Urothelium cell line (cell line): ENCODE measurements around the gene ATP2C1.

Experiments
- DNase-seq: peaks from one replicate; pipeline ENCODE4 v3.0.0; 2011; ENCODE audit warnings: low spot score, mixed read lengths
- FAIRE-seq: peaks from 2 replicates; lab custom pipeline; 2011; peaks lifted over from hg19 to GRCh38; lab: Jason Lieb, UNC

ATP2C1 gene

DNA sequence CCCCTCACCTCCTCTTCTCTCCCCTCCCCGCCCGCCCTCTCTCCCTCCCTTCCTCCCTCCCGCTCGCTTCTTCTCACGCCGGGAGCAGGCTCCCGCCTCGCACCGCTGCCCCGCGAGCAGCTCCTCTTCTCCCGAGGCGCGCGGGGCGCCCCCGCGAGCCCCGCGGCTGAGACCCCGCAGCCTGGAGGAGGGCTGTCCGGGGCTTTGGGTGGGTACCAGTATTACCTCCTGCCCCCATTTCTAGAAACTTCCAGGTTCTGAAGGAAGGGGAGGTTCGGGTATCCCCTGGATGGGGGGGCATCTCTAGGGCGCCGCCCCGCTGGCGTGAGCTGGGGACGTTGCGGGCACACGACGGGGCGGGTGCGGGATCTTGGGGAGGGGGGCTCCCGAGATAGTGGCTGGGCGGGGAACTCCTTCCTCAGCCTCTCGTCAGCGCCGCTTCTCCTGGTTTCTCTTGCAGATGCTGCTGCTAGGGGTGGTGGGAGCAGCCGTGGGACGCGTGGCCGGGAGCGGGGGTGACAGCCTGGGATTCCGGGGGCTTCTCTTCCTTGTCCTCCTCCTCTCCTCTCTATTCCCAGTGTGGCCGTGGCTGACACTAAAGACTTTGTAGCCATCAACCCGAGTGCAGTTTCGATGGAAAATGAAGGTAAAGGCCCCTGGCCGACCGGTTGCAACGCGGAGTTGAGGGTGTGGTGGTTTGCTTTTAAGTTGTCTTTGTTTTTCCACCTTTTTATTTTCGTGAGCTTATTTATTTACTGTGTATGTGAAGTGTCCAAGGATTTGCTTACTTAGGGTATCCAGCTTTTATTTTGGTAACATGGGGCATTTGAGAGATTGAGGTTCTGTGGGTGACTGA is 474 bp downstream of the ATP2C1 start:
- peak; percentile 27 for DNase-seq
- FAIRE-seq = no peak

DNA sequence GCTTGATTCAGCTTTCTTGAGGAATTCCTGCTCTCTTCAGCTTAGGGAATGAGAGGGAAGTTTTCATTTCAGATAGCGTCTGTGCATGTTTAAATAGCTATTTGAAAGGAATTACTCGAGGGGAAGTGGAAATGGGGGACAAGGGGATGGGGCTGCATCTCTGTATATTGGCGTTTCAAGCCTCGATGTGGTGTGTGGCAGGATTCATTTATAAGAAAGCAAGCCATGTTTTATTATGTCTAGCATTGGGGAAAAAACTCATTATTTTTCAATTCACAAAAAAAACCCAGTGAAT is 1.0 kb downstream of the ATP2C1 start:
- DNase-seq (peak; percentile 4), FAIRE-seq (no peak)

DNA sequence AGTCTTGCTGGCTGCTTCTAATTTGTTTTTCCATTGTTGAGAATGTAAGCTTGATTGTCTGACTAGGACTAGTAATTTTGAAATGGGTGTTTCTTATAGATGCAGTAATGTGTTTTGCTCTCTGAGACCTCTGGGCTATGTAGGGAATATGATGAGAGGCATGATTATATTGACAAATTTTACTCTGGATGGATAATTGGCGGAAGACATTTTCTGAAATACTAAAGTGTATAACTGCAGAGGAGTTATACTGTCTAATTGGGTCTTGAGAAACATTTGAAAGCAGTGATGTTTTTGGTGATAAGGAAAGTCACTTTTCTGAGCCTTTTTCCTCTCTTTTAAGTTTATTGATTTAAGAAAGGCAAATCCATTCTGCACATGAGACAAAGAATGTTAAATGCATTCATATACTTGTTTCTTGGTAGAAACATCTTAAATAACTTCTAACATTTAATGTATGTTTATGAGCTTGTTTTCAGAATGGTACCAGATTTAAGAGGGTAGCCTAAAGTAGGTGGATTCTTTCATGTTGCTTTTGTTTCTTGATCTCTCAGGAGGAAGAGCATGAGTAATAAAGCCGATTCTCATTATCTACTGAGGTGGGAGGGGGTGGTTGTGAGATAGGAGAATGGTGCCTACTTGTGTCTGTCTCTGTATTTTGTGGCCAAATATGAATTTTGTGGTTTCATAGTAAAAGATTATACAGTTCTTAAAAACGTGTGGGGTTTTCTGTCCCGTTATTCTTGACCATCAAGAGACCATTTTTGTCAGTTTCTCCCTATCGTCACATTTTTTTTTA is 2.0 kb downstream of the ATP2C1 start:
- no peak for DNase-seq
- no peak for FAIRE-seq

DNA sequence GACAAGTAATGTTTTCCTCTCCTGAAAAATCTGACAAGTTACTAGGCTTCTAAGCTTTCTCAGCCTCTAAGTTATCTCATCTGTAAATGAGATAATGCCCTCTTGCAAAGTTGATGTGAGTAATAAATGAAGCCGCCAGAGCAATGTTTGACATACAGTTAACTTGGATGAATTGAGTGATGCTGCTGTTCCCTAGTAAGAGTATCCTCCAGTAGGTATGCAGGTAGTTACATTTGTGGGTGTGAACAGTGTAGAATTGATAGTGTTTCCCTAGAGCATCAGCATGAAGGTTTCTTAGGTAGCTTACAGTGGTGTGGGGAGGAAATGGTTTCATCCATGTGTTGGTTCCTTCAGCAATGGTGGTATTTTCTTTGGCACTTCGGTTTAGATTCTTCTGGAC is 3.4 kb downstream of the ATP2C1 start:
- FAIRE-seq (no peak), DNase-seq (no peak)

DNA sequence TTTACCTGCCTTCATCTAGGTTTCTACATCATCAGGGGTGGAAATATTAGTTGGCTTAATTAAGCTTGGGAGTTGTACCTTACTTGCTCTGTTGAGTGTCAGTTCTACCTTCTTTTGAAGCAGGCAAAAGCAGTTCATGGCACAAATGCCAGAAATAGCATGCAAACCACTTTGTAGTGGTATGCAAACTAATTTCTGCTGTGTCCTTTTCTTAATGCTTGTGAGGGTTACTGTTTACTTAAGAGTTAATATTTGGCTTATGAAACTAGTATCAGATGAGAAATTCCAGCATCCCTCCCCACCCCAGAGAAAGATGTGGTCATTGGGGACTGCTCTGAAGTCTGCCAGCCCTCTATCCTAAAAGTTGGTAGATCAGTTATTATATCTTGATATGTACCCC is 7.1 kb downstream of the ATP2C1 start:
- DNase-seq = no peak
- FAIRE-seq = no peak

DNA sequence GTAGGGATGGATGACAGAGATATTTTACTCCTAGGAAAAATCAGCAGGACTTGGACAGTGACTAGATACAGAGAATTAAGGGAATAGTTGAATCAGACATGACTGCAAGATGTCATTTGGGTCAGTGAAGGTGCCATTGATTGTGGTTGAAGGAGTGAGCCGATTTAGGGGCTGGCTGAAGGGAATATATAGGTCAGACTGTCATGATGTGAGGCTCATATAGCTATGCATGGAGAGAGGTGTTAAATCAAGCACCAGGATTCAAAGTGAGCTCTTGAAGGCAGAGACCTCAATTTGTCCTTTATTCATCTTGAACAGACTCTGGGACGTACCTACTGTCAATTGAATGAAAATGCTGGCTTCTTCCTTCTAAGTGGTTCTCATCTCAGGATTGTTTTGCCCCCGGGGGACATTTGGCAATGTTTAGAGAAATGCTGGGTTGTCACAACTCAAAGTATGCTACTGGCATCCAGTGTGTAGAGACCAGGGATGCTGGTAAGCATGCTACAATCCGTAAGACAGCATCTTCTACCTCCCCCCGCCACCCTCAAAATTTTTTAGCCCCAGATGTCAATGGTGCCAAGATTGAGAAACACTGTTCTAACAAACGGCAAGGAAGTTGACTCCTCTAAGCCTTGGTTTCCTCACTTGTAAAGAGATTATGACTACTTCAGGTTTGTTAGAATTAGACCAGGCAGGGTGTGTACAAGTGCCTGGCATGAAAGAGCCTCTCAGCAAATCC is 7.8 kb downstream of the ATP2C1 start:
- FAIRE-seq (no peak), DNase-seq (no peak)

DNA sequence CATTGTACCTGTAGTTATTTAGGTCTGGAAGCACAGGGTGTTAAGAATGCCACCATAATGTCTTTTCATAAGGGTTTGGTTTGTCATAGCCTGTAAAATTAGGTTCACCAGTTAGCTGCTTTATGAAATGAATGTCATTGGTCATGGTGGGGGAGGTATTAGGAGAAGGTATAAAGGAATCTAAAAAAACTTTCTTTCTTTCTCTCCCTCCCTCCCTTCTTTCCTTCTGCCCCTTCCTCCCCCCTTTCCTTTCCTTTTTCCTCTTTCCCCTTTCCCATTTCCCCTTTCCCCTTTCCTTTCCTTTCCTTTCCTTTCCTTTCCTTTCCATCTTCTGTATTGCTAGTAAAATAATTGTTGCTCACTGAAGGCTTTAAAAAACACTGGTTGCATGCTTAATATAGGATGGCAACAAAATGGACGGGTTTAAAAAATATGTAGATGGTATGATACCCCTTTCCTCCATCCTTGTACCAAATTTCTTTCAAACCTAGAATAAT is 9.6 kb downstream of the ATP2C1 start:
- FAIRE-seq (no peak), DNase-seq (no peak)

DNA sequence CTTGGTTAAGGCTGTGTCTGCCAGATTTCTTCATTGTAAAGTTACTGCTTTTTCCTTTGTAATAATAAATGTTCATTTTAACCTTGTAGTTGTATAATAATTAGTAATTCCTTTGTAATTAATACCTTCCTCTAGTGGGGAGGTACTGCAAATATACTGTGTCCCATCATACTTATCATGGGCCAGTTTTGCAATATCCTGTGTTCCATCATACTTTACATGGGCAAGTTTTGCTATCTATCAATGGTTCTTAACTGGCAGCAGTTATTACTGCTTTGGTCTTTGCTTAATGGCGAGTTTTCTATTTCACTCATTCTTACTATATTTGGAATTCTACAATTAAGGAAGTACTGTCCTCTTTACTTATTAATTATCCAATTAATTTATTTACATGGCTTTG is 10.6 kb downstream of the ATP2C1 start:
- DNase-seq (no peak), FAIRE-seq (no peak)

DNA sequence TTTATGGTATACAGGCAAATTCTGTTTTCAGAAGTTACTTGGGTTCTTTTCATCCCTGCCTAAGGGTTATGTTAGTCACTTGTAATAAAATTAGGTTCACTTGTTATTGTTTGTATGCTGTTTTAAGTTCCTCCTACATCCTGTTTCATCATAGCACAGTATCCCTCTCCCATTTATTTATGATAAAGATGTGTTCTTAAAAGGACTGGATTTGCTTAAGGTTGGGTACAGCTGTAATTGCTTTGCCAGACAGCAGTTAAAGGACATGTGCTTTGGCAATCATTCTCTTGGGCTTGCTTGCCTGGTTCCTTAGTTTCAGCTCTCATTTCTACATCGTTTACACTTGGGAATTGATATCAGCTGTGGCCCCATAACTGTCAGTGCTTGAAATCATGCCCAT is 11.7 kb downstream of the ATP2C1 start:
- no peak for DNase-seq
- no peak for FAIRE-seq

DNA sequence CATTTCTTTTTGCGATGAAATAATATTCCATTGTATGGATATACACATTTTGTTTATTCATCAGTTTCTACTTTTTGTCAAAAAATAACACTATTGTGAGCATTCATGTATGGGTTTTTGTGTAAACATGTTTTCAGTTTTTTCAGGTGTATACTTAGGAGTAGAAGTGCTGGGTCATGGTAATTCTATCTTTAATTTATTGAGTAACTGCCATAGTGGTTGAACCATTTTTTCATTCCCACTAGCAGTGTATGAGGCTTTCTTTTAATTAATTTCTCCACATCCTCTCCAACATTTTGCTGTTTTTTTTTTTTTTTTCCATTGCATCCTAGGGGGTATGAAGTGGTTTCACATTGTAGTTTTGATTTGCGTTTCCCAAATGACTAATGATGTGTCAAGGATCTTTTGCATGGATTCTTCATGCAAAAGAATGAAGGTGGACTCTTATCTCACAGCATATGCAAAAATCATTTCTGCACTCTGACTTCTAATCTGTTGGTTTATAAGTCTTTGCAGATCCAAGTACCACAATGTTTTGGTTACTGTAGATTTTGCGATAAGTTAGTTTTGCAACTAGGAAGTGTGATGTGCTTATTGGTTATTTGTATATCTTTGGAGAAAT is 12.6 kb downstream of the ATP2C1 start:
- DNase-seq (no peak), FAIRE-seq (no peak)

DNA sequence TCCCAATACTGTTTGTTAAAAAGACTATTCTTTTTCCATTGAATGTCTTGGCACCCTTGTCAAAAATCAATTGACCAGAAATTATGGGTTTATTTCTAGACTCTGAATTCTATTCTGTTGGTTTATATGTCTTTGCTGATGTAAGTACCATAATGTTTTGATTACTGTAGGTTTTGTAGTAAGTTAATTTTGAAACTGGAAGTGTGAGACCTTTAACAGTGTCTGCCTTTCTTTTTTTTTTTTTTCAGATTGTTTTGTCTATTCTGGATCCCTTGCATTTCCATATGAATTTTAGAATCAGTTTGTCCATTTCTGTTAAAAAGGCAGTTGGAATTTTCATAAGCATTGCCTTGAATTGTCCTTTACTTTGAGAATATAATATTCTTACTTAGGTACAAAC is 13.6 kb downstream of the ATP2C1 start:
- FAIRE-seq (no peak), DNase-seq (no peak)

DNA sequence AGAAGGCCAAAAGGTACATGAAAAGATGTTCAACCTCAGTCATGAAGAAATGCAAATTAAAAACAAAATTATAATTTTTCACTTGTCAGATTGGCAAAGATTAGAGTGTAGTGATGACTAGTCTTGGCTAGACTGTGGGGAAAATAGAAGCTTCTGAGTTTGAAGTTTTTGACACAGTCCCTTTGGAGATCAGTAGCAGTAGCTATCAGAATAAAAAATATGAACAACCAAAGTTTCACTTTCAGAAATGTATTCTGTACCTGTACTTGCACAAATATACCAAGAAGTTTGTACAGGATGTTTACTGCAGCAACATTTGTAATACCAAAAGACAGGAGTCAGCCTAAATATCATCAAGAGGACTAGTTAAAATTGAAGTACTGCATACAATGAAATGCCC is 14.1 kb downstream of the ATP2C1 start:
- no peak for FAIRE-seq
- DNase-seq = no peak

DNA sequence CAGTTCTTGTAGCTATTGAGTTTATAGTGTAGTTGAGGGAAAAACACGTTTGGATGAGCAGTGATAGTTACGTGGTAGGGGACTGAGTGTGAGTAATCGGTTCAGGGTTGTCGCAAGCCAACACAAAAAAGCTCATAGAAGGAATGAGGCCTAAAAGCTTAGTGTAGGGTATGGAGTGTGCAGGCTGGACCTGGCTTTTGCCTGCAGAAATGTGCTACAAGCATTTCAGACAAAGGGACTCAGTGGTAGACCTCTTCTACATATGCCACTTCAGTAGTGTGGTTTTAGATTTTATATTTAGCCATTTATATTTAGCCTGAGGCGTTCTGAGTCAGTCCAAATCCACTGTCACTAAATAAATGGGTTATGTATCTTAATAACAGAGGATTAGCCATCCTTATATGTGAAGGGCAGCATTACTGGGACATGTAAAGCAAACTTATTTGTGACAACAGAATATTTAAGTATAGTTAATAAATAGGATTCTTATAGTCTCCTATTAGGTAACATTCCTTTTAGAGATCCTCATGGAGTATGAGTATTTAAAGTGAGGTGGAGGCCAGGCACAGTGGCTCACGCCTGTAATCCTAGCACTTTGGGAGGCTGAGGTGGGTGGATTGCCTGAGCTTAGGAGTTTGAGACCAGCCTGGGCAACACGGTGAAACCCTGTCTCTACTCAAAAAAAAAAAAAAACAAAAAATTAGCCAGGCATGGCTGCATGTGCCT is 21.8 kb downstream of the ATP2C1 start:
- no peak for FAIRE-seq
- no peak for DNase-seq

DNA sequence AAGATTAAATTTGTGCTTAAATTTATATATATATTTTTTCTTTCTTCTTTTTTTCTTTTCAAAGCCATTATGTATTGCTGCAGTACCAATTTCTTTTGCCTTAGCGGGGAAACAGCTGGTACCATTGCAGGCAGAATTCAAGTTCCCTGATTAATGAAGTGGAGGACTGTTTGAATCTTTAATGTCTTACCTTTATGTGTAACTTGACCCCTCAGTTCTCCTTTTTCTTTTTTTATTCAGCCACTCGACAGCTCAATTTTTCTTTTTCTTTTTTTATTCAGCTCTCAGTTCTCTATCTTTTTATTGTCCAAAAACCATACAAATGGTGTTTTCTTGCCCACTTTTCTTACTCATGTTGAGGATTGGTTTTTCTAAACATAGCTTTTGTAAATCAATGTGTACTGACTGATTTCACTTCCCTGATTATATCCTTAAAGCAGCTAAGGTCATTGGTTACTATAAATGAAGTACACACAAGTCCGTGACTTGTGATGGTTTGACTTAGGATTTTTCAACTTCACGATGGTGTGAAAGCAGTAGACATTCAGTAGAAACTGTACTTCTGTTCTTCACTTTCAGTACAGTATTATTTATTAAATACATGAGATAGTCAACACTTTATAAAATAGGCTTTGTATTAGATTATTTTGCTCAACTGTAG is 22.8 kb downstream of the ATP2C1 start:
- DNase-seq = no peak
- no peak for FAIRE-seq

DNA sequence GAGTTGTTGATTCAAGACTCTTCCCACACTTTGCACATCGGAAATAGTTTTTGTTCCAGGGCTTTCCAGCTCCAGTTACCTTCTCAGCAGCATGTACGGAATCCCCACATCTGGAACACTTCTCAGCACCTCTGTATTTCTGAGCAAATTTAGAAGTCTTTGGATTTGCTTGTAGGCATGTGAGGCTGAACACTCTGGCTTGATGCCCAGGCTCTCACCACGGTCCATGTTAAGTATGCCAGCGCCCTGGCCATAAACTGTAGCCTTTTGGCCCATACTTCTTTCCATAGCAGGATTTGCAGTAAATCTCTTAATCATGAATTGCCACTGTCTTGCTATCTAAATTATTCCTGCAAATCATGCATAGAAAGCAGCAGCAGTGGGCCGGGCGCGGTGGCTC is 24.4 kb downstream of the ATP2C1 start:
- no peak for DNase-seq
- no peak for FAIRE-seq

DNA sequence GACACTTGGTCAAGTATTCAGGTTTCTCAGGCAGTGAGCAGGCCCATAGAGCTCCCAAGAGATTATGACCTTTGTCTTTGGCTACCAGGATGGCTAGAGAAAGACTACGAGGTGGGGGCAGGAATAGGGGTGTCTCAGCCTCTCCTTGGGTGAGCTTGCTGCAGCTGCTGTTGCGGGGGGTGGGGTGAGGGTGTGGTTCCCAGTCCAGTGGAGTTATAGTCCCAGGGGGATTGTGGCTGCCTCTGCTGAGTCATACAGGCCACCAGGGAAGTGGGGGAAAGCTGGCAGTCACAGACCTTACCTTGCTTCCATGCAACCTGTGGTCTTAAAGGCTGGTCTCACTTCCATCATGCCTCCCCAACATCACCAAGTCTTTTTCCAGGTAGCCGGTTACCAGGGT is 31.7 kb downstream of the ATP2C1 start:
- DNase-seq (peak; percentile 25), FAIRE-seq (no peak)

DNA sequence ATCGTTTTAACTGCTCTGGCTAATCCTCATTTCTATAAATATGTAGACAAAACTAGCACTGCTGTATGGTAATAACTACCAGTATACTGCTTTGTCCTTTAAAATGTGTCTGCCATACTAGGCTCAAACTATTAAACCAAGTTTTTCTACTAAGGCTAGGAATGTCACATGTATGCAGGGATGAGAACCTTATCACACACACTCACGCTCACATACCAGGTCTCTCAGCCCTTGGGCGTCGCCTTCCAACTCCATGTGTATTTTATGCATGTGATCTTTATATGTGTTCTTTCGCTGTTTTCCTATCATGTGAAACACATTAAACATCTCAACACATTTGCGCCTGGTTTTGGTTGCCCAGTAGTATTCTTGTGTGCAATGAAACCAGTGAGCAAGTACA is 32.6 kb downstream of the ATP2C1 start:
- DNase-seq (no peak), FAIRE-seq (no peak)

DNA sequence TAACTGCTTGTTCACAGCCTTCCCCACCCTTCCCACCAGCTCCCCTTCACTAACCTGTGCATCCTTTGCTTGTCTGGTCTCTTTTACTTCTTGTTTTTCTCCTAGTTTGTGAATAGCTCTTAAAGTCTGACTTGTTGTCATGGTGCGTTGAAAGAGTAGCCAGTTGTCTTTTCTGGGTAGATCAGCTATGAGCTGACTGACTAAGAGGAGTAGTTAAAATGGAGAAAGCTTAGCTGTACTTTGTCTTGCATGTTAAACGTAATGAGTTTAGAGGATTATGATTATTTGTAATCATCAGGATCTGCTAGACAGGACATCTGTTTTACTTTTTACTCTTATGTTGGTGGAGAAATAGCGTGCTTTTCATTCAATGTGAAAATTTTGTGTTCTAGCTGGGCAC is 35.9 kb downstream of the ATP2C1 start:
- no peak for FAIRE-seq

DNA sequence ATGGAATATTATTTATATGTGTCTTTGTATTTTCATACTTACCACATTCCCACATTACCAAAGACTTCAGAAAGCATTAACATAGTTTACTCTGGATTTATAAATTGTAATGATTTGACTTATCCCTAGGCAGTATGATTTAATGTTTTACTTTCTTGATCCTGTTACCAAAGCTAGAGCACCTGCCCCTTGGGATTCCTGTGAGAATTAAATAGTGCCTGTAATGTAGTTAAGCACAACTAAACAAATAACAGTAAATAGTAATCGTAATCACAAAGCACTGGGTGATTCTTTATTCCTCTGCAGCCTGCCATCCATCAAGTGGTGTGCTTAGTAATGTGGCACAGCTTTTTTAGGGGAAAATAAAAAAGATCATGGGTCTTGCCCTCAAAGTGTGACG is 39.1 kb downstream of the ATP2C1 start:
- FAIRE-seq (no peak), DNase-seq (no peak)

More for the DNA sequence above, 35.9 kb downstream of the ATP2C1 start:
- DNase-seq = no peak

DNA sequence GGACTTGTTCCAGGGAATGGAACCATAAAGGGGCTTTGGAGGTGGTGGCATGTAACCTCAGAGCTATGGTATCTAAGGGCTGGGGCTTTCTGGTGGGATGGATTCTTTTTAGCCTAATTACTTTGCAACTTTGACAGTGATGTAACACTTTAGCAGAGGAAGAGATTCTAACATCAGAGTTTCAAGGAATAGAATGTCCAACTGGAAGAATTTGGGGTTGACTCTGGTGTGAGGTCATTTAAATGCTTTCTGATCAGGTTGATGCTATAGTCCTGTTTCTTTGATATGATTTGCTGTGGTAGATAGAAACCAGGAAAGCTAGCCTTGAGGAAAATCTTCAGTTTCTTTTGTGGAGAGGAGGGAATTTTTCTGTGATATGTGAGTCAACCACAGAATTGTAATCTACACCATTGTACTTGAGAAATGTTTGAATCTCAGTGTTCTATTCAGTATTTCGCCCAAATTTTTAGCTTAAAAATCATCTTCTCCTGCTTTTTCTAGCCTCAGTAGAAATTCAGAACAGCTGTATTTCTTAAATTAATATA is 40.0 kb downstream of the ATP2C1 start:
- DNase-seq = no peak
- no peak for FAIRE-seq
